Testis (tissue), 2 donors: ENCODE results near the gene RHEX.
"Not testable (repeated sequence)": the region's sequence is repeated elsewhere in the genome, so short reads cannot be mapped to it uniquely, and the experiment has no call there.

Source experiments
- CTCF ChIP-seq, 3 experiments: fragments of 450-650 bp in 2 of 3; fragments of 200-600 bp in 1 of 3; sonication (generic) in 1 of 3; IDR thresholded peaks; one replicate each; pipeline ENCODE4 v1.5.1; 2016 to 2019; ENCODE audit warnings: antibody characterized with exemption in 3 of 3, mild to moderate bottlenecking in 2 of 3, moderate library complexity in 1 of 3
- POLR2A ChIP-seq: fragments of 450-650 bp; IDR thresholded peaks from one replicate; pipeline ENCODE4 v1.6.1; 2017; ENCODE audit warnings: antibody characterized with exemption, mild to moderate bottlenecking, moderate library complexity

- TF ChIP-seq POLR2A; CTCF (IDR thresholded peaks at IDR 0.05): not testable (repeated sequence)
Observed at GRCh38 chr1:206052231-206052865, 625 bp upstream of the RHEX start.
